Choroid plexus epithelial cell (primary cell): ENCODE results near the gene HENMT1.

Source experiments
- DNase-seq: peaks from one replicate; pipeline ENCODE4 v3.0.0-alpha.2; 2010; ENCODE audit warnings: low read depth
- H3K4me3 ChIP-seq: 2 replicates; pipeline ENCODE4 v1.5.1; 2011; ENCODE audit warnings: low read depth, mild to moderate bottlenecking, control low read depth, low read length, moderate library complexity
- TF ChIP-seq, protein P1 (sequence below): conservative IDR thresholded peaks from 2 replicates; pipeline ENCODE4 v1.5.1; 2011; ENCODE audit warnings: low read depth, mild to moderate bottlenecking, control low read depth, inconsistent platforms, low read length, moderate library complexity

The HENMT1 gene

DNA sequence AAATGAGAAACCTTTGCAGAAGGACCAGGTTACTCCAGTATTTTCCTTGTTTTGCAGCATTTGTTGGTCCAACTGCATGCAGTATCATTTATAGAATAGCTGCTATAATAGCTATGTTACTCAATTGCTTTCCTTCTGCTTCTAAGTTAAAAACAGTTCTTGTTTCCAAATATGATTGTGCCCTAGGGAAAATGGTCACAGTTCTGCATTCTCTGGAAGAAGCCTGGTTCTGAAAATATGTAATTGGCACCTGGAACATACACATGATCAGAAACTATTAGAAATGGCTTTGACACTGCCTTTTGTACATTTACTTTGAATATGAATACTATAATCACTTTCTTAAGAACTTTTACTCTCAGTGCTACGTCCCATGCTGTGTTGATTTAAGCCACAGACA, 33.6 kb downstream of the HENMT1 start:
- TF ChIP-seq, protein P1, sequence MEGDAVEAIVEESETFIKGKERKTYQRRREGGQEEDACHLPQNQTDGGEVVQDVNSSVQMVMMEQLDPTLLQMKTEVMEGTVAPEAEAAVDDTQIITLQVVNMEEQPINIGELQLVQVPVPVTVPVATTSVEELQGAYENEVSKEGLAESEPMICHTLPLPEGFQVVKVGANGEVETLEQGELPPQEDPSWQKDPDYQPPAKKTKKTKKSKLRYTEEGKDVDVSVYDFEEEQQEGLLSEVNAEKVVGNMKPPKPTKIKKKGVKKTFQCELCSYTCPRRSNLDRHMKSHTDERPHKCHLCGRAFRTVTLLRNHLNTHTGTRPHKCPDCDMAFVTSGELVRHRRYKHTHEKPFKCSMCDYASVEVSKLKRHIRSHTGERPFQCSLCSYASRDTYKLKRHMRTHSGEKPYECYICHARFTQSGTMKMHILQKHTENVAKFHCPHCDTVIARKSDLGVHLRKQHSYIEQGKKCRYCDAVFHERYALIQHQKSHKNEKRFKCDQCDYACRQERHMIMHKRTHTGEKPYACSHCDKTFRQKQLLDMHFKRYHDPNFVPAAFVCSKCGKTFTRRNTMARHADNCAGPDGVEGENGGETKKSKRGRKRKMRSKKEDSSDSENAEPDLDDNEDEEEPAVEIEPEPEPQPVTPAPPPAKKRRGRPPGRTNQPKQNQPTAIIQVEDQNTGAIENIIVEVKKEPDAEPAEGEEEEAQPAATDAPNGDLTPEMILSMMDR, result no peak
- H3K4me3 ChIP-seq, result no peak overlapping the region
- no peak for DNase-seq

DNA sequence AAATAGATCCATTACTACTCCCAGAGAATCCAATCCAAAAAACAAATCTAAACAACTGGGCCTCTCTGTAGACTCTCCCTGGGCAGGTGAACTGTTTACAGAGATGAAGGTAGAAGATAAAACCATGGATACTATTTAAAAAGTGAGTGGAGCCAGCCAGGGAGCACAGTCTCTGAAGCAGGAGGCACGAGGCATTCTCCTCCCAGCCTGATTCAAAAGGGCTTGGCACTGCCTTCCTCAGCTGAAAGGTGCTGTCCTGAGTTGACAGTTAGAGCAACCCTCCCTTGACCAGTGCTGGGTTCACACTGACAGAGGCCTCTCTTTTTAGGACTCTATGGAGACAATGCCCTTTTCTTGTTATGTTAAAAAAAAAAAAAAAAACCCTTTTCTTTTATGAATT, 36.8 kb downstream of the HENMT1 start:
- TF ChIP-seq, protein P1, result no peak
- DNase-seq, result no peak
- no peak overlapping the region for H3K4me3 ChIP-seq

DNA sequence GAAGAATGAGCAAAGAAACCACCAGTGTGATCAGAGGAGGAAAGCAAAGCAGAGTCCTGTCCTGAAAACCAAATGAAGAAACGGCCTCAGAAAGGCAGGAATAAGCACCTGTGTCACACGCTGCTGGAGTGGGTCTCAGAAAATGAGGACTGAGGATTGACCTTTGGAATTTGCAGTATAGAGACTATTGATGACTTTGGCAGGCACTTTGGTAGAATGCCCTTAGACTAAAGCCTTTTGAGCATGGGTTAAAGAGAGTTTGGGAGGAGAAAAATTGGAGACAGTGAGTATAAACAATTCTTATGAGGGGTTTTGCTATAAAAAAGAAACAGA, 43.2 kb downstream of the HENMT1 start:
- DNase-seq, result no peak
- TF ChIP-seq, protein P1, result no peak
- no peak overlapping the region for H3K4me3 ChIP-seq

DNA sequence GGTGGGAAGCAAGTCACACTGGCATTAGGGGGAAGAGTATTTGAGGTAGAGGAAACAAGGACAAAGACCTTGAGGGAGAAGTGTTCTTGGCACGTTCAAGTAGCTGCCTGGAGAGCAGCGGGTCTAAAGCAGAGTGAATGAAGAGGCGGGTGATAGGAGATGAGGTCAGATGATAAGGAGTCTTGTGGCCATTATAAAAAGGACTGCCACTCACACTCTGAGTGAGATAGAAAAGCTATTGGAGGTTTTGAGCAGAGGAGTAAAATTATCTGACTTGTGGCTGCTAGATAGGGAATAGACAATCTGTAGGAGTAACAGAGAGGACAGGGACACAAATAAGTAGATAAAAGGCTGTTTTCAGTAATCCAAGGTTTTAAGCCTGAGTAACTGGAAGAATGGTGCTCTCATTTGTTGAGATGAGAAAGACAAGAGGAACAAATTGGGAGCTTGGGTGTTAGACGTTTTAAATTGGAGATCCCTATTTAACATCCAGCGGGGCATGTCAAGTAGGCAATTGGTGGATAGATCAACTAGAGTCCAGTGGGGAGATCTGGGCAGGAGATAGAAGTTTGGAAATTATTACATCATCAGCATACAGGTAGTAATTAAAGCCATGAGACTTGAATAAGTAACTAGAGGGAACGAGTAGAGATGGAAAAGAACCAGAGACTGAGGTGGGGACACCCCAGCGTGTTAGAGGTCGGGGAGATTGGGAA, 43.7 kb downstream of the HENMT1 start:
- no peak overlapping the region for H3K4me3 ChIP-seq
- no peak for DNase-seq
- TF ChIP-seq, protein P1, result no peak

DNA sequence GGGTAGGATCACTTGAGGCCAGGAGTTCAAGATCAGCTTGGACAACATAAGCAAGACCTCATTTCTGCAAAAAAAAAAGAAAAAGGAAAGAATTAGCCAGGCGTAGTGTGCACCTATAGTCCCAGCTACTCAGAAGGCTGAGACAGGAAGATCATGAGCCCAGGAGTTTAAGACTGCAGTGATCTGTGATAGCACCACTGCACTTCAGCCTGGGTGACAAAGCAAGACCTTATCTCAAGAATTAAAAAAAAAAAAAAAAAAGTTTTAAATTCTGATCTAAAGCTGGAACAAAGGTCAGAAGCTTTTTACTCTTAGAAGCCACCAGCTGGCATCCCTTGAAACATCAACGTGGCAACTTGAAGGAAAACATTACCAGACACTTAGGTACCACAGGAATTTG, 45.3 kb downstream of the HENMT1 start:
- no peak for DNase-seq
- no peak overlapping the region for H3K4me3 ChIP-seq
- TF ChIP-seq, protein P1, result no peak

DNA sequence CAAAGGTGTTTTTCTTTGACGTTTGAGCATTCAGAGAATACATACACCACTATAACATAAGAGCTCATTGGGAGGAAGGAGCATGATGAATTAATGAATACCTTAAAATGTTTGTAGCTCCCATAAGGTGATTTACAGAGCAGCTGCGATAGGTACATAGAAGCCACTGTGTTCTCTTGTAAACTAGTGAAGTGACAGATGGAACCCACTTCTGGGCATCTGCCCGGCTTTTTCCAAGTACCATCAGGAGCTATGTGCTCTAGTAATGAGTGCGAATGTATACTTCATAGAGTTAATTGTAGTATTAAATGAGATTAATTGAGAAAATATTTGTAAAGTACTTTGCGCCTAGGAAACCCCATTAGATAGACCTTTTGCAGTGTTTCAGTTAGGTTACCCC, 48.4 kb downstream of the HENMT1 start:
- DNase-seq, result no peak
- TF ChIP-seq, protein P1, result no peak
- no peak overlapping the region for H3K4me3 ChIP-seq

DNA sequence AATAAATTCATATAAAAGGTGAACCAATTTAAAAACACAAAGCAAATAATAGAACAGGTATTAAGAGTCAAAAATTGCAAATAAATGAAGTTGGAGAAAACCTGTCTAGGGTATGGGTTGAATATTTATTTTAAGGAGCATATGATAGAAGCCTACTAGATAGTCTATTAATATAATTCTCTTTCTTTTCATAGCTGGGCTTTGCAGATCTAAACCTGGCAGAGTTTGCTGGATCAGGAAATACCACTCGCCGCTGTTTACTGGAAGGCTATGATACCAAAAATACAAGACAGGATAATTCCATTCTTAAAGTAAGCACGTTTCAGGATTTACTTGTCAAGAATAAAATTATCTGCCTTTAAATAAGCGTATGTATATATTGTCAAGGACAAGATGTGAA, 48.9 kb downstream of the HENMT1 start:
- no peak for DNase-seq
- H3K4me3 ChIP-seq, result no peak overlapping the region
- TF ChIP-seq, protein P1, result no peak
